DMS79 treated with DMSO at 0.1 percent for 48 hours (cell line): ENCODE data around the gene RAE1.

ENCODE experiments used
- DNase-seq: peaks from one replicate; lab custom pipeline; 2025; lab: John Stamatoyannopoulos, UW

The RAE1 gene

DNA sequence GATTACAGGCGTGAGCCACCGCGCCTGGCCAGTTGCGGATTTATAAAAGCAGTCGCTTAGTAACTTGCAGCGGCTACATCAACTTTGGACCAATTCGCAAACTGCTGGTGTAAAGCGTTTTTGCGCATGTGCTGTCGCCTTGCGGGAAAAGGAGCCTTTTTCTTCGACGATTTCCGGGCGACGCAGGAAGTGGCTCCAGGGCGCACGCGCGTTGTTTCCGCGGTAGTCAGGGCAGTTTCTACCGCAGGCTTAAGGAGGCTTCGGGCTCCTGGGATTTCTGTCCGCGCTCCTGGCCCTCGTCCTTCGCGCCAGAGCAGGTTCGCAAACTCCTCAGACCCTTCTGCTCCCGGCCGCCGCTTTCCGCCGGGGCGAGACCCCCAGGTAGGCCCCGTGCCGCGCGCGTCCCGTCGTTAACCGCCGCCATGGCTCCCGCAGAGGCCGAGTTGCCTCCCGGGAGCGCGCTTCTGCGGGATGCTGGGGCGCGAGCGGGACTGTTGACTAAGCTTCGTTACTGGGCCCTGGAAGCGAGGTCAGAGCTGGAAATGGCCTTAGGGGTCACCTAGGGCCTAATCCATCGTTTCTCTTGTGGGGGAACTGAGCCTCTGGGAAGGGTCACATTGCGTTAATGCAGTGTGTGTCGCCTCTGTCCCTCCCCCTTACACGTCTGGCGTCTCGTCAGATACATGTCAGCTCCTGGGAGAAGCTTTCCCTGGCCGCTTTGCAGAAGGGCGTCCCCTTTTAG, at the start of gene RAE1:
RAE1 (plus strand) TSS at position 214 of the 742 bp plus-strand sequence. CDS start 2,784 bp downstream, outside the sequence.
- DNase-seq, result peak; percentile 79

DNA sequence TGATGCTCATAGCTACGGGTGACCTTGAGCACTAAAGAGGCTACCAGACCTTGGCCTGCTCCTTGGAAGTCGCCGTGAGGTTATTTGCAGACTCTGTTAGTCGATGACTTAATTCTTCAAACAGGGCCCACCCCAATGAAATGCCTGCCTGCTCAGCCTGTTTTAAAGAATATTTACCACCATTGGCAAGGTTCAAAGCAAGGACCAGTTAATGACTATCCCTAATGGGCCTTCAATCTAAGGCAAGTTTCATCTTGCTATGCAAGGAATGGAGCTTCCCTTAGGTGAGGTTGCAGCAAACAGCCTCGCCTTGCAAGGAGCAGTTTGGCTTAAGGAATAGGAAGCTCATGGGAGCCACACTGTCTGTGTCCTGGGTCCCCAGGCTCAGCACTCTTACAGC, 44.3 kb upstream of the RAE1 start:
- DNase-seq, result no peak

DNA sequence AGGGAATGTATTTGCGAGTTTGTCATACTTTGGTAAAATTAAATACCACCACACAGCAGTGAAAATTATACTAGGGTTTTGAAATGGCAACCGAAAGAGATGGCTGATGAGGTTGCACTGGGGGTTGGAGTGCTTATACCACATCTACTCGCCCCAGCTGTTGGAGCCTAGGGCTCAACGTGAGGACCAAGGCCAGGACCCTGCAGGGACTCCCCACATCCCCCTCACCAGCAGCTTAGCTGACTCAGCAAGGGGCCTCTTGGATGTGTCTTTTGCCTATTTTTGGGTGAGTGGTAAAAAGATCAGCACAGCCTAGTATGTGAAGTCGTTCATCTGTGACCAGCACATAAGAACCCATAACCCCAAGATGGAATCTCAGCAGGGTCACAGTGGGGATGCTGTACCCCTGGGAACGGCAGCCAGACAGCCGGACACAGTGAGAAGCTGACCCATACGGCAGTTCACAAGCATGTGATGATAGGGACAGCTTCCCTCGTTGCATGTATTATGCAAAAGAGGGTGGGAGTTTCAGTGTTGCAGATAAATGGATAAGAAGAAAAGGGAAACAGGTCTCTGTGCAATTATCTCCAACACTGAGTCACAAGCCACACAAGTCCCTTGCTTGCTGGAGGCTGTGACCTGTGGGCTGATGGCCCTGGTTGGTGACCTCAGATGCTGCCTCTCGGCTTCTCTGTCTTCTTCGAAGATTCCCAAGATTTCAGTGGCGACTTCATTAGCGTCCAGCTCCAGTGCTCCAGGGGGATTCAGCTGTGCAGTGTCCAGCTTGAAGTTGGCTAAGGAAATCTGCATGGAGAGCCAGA, 42.4 kb upstream of the RAE1 start:
- DNase-seq, result no peak

- DNase-seq, result no peak
These were observed 41.4 kb upstream of the RAE1 start for GRCh38 chr20:57309544-57310115.

GRCh38 chr20:57310821-57311514, 40.1 kb upstream of the RAE1 start:
- no peak for DNase-seq

- no peak for DNase-seq
These were observed 38.9 kb upstream of the RAE1 start for GRCh38 chr20:57312138-57312537.

DNA sequence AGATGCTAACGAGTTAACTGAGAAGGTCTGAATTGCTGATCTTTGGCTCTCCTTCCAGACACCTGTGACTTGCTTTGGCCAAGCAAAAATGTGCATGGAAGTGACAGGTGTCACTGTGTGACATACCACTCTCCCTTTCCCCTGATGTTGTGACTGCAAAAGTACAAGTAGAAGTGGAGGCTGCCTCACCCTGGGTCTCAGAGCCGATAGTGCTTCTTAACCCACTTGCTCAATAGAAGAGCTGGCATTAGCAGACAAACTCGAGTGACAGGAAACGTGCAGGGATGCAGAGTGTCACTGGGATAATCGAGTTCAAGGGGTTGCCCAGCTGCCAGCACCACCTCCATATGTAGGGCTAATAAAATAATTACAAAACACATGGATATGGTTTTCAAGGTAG, 37.8 kb upstream of the RAE1 start:
- no peak for DNase-seq

- no peak for DNase-seq
These were observed 37.1 kb upstream of the RAE1 start for GRCh38 chr20:57313951-57314350.

DNA sequence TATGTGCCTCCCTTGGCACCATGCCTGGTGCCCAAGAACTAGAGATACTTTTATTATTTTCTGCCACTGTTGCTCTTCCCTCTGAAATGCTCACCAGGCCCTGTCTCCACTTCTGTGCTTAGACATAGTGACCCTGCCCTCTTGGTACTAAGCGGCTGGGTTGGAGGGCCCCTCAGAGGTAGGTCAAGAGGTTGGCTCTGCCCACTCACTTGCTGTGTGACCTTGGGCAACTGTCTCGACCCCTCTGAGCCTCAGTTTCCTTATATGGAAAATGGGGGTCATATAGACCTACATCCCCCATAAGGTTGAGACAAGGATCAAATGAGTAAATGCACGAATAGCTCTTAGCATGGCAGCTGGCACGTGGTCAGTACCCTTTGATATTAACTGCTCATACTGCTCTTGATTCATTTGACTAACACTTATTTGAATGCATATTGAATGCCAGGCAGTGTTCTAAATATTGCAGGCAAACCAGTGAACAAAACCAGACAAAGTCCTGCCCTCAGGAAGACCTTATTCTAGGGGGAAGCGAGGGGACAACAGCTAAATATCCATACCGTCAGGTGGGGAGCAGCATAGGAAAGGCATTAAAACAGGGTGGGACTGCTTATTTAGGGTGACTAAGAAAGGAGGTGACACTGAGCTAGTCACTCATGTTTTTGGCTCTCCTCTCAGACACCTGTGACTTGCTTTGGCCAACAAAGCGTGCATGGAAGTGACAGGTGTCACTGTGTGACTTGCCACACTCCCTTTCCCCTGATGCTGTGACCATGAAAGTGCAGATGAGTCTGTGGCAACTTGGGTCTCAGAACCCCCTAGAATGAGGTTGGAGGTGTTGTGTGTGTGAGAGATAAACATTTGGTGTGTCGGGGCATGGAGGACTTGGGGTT, 35.7 kb upstream of the RAE1 start:
- DNase-seq, result no peak

- no peak for DNase-seq
These were observed 35.0 kb upstream of the RAE1 start for GRCh38 chr20:57315976-57316480.

DNA sequence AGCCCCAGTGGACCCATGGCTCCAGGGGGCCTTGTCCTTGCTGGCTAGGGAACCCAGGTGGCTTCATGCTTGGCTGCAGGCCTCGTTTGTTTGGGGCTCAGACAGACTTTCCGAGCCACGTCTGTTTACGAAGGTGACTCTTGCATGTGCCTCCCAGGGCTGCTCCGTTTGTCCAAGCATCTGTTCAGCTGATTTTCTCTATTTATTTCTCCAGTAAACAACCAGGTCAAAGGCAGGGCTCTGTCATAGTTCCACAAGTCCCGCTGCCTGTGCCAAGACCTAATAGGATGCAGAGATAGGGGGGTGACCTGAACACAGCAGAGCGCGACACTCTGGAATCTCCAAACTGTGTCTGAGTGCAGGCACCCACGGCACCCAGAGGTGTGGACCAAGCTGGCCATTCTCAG, 34.3 kb upstream of the RAE1 start:
- no peak for DNase-seq

- DNase-seq, result no peak
These were observed 33.7 kb upstream of the RAE1 start for GRCh38 chr20:57317316-57317788.

DNA sequence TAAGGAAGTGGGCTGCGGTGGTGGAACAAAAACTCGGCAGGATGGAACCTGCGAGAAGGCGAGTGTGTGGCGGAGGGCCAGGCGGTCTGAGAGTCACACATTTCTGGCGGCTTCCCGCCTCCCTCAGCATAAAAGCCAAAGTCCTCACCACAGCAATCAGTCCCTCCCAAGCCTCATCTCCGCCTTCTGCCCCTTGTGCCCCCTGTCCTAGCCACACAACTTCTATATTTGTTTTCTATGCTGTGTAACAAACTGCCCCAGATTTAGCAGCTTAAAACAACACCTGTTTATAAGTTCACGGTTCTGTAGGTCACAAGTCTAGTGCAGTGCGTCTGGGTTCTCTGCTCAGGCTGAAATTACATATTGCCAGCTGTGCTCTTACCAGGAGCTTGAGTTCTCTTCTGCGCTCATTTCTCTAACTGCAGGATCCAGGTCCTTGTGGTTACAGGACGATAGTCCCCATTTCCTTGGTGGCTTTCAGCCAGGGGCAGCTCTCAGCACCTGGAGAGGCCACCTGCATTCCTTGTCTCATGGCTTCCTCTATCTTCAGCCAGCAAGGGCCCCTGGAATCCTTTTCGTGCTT, 33.2 kb upstream of the RAE1 start:
- peak; percentile 78 for DNase-seq

DNA sequence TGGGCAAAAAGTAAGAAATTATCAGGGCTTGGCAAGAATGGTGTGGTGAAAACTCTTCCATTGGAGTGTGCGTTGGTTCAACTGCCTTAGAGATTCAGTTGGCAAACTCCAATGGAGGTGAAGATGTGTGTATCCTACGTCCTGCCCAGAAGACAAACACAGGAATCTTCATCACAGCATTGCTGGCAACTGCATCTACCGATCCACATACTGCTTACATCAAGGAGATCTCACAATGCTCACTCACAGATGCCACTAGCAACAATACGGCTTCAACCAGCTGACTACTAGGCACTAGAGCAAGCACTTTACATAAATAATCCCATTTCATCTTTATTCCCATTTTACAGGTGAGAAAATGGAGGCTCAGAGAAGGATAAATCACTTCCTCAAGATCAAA, 31.5 kb upstream of the RAE1 start:
- no peak for DNase-seq

GRCh38 chr20:57320358-57320757, 30.7 kb upstream of the RAE1 start:
- peak; percentile 14 for DNase-seq

- no peak for DNase-seq
These were observed 29.9 kb upstream of the RAE1 start for GRCh38 chr20:57321142-57321541.

DNA sequence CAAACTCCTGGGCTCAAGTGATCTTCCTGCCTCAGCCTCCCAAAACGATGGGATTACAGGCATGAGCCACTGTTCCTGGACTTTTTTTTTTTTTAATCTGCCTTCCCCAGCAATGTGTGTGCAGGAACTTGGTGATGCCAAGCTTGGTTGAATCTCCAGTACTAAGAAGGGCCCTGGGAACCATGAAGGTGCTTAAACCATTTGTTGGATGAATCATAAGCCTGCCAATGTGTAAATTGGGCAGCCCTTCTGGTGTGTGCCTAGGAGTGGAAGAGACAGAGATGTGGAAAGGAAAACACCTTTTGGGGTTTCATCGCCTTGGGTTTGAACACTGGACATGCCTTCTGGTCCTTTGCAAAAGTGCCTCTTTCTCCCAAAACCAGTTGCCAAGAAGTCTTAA, 28.6 kb upstream of the RAE1 start:
- no peak for DNase-seq

DNA sequence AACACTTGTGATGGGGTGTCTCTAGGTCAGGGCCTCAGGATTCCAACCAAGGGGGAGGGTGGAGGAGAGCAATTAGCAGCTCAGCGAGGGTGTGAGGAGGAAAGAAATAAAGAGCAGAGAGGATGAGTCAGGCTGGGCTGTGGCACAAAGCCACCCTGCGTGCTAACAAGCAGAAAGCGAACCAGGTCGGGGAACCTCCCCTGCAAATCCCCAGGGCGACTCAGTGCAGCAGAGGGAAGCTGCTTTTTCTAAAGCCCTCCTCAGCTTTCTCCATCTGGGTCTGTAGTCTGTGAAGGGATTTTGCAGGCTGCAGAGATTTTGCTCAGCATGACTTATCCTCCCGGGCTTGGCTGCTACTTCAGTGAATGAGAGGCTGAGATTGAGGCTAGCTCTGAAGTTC, 28.0 kb upstream of the RAE1 start:
- no peak for DNase-seq

DNA sequence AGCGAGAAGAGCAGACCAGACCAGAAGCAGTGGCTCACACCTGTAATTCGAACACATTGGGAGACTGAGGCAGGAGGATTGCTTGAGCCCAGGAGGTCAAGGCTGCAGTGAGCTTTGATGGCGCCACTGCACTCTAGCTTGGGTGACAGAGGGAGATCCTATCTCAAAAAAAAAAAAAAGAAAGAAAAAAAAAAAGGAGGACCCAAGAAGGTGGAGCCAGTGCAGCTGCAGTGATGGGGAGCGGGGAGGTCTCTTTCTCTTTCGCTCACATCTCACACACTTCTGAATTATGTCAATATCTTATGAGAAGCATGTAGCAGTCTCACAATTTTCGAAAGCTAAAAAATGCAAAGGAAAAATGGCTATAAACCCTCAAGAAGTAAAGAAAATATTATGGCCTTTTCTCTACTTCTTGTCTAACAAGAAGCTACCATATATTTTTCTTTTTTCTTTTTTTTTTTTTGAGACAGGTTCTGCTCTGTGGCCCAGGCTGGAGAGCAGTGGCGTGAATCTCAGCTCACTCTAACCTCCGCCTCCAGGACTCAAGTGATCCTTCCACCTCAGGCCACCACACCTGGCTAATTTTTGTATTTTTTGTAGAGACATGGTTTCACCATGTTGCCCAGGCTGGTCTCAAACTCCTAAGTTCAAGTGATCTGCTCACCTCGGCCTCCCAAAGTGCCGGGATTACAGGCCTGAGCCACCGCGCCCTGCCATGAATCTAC, 25.3 kb upstream of the RAE1 start:
- peak; percentile 26 for DNase-seq
